NCI-H1930 (cell line): ENCODE results near the gene RASA4B.
"Not testable (repeated sequence)": the region's sequence is repeated elsewhere in the genome, so short reads cannot be mapped to it uniquely, and the experiment has no call there.

ENCODE experiments used
- DNase-seq, 2 experiments: peaks; one replicate each; lab custom pipeline; 2025; lab: John Stamatoyannopoulos, UW

Gene RASA4B

DNA sequence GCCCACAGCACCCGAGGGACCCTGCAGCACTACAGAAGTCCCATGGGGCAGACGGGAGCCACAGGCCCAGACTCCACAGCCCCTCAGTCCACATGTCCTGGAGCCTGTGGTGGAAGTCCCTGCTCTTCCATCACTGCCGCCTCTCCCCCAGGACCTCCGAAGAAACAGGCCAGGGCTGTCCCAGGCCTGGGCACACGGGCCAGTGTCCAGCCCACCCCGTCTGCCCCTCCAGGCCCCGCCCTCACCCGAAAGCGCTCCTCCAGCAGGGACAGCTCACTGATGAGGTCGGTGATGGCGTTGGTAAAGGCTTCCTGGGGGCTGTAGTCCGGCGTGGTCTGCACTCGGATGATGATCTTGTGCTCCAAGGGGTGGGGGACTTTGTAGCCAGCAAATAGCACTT is 43.5 kb downstream of the RASA4B start:
- DNase-seq, result not testable (repeated sequence)

DNA sequence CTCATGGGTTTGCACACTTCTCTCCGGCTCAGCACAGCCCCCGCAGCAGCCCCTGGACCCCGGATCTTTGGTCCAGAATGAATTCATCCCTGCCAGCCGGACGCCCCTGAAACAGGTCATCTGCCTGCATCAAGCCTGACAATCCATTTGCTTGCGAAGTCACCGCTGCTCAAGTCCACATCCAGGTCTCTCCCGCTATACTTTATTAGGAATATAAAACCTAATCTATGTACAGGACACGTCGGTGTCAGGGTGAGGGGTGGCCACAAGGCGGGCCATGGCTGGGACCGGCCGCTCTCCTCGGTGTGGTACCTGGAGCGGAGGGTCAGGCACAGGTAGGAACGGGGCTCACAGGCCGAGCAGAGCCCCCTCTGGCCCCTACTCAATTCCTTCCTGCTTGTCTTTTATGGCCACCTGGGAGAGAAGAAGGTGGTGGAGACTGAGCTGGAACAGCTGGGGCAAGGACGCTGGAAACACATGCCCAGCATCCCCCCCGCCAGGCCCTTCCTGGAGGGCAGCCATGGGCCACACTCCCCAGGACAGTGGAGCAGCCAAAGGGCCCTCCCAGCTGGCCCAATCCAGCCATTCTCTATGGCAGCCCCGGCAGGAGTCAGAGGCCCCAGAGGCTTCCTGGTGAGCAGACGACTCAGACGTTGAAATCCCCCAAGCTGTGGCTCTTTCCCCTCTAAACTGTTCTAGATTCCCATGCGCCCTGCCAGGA is 44.1 kb downstream of the RASA4B start:
- DNase-seq, result no peak

DNA sequence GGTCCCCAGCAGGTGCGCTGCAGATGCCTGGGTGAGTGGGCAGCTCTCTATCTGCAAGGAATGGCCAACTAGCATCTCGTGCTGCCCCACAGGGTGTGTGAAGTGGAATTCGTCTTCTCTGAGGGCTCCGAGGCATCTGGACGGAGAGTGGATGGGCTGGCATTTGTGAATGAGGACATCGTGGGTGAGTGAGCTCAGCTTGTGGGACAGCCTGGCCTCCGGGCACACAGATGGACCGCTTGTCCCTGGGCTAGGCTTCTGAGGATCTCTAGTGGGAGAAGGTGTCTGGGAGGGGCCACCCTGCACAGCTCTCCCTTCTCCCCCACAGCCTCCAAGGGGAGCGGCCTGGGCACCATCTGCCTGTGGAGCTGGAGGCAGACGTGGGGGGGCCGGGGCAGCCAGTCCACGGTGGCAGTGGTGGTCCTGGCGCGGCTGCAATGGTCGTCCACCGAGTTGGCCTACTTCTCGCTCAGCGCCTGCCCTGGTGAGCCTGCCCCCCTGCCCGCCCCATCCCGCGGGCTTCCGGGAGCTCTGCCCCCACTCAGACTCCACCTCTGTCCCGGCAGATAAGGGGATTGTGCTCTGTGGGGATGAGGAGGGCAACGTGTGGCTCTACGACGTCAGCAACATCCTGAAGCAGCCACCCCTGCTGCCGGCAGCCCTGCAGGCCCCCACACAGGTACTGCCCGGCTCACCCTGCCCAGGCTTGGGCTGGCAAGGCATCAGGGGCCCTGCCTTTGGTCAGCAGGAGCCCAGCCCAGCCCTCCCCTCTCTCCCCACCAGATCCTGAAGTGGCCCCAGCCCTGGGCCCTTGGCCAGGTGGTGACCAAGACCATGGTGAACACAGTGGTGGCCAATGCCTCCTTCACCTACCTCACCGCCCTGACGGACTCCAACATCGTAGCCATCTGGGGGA is 45.2 kb downstream of the RASA4B start:
- no peak for DNase-seq

DNA sequence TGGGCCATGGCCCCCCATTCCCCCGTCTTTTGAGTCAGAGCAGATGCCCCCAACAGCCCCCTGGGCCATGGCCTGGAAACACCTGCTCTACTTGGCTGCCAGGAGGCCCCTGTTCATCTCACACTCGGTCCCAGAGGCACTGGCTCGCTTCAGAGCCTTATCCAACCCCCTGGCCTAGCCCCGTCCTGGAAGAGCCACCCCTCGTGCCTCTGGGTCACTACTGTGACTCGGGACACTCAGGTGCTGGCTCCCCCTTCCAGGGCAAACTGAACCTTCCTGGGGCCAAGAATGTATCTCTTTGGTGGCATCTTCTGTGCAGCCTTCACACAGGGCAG is 45.8 kb downstream of the RASA4B start:
- DNase-seq, result no peak

DNA sequence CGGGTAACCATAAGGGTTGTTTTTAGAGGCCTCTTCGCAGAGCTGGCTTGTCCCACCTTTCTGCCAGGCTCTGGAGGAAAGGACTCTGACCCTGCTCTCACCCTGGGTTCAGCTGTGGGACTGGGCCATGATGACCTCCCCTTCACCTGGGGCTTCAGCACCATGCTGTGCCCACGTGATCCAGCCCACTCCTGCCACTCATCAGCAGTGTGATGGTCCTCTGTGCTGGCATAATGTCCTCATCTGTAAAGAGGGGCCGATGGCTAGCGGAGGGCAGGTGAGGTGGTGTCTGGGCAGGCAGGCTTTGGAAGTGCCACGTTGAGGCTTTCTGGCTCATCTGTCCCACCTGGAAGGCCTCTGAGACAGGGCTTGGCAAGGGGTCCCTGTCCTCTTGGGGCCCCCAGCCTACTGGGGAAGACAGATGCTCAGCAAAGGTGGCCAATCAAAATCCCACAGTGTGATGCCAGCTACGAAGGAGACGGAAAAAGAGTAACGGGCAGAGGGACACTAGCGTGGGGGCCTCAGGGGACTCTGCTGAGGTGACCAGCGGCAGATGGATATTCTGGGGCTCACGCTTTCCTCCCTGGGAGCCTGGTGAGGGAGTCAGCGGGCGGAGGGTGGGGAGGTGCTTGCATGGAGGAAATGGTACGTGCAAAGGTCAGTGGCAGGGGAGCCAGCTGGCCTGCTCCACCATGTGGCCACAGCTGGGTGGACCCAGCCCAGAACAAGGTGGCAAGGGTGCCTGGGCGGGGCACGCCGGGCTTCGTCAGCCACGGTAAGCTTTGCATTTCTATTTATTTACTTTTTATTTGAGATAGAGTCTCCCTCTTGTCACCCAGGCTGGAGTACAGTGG is 47.4 kb downstream of the RASA4B start:
- DNase-seq, result no peak

DNA sequence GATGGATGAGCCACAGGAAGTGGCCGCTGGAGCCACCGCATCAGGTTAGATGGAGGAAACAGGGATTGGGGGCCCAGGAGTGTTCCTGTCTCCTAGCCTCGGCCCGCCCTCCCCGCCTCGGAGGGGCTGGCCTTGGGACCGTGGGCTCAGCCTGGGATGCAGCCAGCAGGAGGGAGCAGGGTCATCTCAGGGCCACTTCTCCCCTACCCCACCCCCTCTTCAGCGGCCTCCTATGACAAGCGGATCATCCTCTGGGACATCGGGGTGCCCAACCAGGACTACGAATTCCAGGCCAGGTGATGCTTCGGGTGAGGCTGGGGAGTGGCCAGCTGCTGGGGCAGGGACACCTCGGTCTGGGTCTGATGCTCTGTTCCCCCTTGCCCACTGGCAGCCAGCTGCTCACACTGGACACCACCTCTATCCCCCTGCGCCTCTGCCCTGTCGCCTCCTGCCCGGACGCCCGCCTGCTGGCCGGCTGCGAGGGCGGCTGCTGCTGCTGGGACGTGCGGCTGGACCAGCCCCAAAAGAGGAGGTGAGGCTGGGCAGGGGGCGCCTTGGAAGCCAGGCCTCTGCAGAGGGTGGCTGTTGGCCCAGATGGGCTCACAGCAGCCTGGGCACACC is 48.1 kb downstream of the RASA4B start:
- DNase-seq, result no peak

DNA sequence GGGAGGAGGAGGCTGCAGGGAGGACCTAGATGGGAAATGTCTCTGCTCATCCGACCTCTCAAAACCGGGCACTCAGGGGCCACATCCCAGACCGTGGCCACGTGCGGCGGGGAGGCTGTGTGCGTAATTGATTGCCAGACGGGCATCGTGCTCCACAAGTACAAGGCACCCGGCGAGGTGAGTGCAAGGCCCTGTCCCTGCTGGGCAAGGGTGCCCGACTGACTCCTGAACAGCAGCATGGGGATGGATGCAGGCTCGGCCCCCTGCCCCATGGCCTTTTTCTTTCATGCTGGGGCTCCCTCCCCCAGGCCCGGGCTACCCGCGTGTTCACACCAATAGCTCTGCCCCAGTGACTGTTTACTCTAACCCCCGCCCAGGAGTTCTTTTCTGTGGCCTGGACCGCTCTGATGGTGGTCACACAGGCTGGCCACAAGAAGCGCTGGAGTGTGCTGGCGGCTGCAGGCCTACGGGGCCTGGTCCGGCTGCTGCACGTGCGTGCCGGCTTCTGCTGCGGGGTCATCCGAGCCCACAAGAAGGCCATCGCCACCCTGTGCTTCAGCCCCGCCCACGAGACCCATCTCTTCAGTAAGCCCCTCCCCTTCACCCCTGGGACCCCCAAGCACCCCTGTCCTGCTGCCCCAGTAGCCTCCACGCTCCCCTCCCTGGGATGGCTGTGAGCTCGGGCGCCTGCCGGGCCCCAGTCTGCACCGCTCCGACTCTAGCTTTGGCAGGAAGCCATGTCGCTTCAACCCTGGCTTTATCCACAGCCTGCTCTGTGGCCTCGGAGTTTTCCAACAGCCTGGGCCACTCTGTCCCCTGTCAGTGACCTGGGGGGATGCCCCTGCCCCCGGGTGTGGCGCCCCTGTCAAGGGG is 48.9 kb downstream of the RASA4B start:
- no peak for DNase-seq

DNA sequence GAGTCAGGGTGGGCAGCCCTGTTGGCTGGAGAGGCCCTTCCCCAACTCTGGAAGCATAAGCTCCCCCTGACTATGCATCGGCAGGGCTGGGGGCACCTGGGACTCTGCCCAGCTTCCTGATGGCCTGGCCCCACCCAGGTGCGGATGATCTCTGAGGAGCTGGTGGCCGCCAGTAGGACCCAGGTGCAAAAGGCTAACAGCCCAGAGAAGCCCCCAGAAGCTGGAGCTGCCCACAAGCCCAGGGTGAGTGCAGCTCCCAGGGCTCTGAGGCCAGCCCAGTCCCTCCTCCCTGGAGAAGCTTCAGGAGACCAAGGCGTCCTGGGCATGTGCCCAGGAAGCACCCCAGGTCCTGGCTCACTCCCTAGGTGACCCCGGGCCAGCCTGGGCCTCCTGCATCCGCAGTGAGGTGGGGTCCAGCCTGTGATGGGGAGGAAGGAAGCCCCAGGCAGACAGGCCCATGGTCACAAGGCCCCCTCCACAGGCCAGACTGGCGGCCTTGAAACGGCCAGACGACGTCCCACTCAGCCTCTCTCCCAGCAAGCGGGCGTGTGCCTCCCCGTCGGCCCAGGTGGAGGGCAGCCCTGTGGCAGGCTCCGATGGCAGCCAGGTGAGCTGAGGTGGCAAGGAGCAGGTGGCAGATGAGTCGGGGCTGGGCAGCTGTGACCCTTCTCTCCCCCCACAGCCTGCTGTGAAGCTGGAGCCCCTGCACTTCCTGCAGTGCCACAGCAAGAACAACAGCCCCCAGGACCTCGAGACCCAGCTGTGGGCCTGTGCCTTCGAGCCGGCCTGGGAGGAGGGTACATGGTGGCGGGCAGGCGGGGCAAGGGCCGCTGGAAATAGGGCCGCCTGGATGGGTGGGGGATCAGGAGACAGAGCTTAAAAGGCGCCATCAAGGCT is 49.7 kb downstream of the RASA4B start:
- no peak for DNase-seq

DNA sequence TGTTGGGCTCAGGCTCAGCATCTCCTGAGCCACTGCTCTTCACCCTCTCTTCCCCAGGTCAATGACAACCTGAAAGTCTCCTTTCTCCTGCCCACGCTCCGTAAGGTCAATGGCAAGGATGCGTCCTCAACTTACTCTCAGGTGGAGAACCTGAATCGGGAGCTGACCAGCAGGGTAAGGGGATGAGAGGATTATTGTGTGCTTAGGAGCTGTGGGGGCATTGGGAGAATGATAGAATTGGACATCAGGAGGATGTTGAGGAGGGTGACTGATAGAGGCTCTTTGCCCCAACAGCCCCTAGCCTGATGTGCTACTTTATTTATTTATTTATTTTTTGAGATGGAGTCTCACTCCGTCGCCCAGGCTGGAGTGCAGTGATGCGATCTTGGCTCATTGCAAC is 51.5 kb downstream of the RASA4B start:
- DNase-seq, result no peak

DNA sequence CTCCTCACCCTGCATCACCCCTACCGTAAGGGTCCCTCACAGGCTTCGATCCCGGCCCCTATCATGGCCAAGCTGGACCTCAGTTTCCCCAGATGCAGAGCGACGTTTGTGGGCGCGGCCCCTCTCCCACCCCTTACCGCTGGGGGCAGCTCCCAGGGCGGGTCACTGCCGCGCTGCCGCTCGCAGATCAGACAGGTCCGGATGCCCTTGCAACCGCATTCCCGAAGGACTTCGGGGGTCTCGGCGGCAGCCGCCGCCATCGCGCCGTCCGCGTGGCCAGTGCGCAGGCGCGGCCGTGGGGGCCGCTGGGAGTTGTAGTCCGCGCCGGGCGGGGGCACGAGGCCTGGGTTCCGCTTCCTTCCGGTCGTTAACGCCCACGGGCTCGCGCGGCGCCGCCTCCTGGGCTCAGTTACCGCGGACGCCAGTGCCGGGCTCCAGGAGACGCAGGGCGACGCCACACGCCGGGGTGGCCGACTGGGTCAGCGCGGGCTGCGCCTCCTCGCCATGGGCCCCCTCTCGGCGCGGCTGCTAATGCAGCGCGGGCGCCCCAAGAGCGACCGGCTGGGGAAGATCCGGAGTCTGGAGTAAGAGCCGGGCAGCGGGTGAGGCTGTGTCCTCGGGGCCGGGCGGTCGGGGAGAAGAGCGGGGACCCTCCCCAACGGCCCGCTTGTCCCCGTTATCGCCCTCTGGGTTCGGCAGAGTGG is 52.8 kb downstream of the RASA4B start, which contains the start of the genes ALKBH4 and LRWD1:
TSS of gene ALKBH4 (minus strand) at position 287 of the 704 bp plus-strand sequence. CDS start at position 260, 27 bp downstream.
TSS of gene LRWD1 (plus strand) at position 408 of the 704 bp plus-strand sequence. CDS start at position 505, 97 bp downstream.
- peak; percentile 94 to 97 for DNase-seq

DNA sequence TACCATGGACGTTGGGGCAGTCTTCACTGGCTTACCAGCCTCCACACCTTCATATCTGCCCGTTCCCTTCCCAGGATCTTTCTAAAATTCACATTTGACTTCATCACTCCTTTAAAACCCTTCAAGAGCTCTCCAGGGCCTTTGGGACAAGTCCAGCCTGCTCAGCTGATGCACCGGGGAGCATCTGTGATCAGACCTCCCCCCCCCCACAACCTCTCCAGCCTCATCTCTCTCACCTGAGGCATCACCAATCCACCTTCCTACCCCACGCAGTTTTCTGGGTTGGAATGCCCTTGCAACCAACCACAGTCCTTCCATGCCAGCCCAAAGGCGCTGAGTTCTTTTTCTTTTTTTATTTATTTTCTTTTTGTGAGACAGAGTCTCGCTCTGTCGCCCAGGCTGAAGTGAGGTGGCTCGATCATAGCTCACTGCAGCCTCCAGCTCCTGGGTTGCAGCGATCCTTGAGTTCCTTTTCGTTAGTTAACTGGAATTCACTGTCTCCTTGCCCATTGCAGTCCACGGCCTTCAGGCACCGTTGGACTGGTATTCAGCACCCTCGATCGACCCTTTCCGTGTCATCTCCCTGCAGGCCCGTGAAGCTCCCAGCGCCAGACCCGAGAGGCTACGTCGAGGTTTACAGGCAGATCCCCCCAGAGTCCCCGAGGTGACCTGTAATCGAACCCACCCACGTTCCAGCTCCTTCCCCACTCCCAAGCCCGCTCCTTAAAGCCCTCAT is 53.6 kb downstream of the RASA4B start:
- no peak for DNase-seq

DNA sequence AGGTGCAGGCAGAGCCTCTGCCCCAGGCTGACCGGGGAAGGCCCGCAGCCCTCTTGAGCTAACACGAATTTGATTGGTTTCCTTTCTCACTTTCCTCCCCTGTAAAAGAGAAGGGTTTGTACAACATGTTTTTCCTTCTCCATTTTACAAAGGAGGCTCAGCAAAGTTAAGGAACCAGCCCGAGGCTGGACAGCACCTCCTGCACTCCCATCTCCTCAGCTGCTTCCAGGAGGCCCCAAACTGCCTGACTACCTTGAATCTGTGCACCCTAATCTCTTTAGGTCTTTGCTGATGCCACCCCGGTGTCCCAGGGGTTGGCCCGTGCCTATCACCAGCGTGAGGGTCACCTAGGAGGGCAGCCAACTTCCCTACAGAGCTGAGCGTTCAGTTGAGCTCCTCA is 57.1 kb downstream of the RASA4B start:
- no peak for DNase-seq

DNA sequence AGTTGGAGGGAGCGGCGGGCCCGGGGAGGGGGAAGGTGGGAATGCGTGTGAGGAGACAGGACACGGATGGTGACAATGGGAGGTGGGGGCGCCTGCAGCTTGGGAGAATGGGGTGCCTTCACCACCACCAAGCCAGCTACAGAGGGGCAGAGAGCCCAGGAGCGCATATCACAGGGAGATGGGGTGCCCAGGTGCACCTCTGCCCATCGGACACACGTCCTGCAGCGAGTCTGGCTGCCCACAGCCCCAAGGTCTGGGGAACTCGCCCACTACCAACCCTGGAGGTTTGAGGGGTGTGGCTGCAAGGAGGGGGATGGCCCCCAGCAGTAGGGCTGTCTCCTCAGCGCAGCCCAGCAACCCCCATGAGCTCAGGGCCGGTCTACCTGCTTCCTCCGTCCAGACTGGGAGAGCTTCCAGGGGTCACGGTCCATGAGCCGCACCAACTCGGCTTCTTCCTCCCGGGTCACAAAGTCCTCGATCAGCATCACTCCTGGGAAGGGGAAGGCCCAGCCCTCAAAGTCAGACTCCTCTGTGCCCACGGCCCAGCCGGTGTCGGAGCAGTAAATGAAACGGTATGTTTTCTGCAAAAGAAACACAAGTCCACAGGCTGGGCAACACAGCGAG is 58.2 kb downstream of the RASA4B start:
- DNase-seq, result no peak

DNA sequence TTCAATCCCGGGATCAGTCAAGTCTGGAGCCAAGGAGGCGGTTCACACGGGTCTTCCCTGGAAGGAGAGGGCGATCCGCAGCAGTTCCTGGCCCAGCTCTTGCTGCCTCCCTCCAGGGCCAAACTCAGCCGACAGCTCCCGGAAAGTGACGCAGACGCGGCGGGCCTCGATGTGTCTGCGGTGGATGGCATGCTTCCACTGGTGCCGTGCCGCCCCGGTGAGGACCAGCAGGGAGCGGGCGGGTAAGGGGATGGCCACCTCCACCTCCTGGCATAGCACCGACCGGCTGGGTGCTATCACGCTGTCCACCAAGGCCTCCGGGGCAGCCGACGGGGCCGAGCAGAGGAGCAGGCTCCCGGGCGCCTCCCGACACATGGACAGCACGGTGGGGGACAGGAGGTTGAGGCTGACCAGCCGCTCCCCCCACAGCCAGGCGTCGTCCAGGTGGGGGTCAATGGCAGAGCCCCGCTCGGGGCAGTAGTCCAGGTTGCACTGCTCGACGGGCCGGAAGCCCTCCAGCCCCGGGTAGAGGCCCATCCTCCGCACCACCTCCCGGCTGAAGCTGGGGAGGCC is 60.1 kb downstream of the RASA4B start:
- DNase-seq, result no peak

DNA sequence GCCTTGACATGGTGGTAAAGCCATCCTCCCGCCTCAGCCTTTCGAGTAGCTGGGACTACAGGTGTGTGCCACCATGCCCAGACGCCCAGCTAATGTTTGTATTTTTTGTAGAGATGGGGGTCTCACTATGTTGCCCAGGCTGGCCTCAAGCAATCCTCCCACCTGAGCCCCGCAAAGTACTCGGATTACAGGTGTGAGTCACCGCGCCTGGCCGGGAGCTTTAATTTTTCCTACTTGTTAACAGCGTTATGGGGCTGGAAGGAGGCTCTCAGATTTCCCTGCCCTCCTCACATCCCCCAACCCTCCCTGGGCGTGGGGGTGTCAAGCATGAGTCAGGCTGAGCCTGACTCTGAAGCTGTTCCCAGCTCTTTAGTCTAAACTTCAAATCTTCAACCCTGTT is 61.2 kb downstream of the RASA4B start:
- no peak for DNase-seq

DNA sequence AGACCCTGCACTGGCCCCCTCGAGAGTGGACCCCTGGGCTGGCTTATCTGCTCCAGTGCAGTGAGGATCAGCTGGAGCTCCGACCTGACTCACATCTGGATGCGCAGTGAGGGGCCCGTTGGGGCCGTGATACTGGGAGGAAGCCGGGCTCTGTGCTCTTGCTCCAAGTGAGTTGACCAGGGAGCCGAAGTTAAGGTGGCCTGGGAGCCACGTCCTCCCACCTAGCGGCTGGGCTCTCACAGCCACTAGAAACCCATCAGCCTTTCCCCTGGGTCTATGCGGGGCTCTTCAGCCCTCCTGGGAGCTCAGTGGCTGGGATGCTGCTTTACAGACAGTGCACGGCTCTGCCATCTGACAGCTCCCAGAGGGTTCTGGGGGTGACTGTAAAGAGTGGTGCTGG is 62.0 kb downstream of the RASA4B start:
- no peak for DNase-seq

DNA sequence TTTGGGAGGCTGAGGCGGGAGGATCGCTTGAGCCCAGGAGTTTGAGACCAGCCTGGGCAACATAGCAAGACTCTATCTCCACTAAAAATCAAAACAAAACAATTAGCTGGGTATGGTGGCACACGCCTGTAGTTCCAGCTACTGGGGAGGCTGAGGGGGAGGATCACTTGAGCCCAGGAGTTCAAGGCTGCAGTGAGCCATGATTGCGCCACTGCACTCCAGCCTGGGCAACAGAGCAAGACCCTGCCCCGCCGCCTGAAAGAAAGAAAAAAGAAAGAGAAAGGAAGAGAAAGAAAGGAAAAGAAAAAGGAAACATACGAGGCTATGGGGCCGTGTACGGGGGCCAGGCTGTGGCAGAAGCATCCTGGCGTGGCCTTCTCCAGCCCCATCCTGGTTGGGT is 62.6 kb downstream of the RASA4B start:
- DNase-seq, result not testable (repeated sequence)

DNA sequence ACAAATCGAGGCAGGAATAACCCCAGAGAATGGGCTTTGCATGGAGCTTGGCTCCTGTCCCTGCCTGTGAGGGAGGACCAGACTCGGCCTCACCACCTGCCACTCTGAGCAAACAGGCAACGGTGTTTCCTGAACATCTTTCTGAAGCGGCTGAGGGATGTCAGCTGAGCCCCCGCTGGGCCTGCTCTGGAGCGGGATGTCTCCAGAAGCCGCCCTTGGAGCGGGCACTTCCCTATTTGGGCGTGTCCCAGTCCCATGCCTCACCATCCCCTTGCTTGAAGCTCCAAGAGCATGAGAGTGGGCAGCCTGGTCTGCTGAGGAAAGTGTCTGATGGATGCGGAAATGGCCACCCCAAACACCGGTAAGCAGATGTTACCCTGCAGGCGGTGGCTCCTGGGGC is 63.1 kb downstream of the RASA4B start:
- no peak for DNase-seq
